ENCODE results near the gene PNMA1.

The PNMA1 gene, protein sequence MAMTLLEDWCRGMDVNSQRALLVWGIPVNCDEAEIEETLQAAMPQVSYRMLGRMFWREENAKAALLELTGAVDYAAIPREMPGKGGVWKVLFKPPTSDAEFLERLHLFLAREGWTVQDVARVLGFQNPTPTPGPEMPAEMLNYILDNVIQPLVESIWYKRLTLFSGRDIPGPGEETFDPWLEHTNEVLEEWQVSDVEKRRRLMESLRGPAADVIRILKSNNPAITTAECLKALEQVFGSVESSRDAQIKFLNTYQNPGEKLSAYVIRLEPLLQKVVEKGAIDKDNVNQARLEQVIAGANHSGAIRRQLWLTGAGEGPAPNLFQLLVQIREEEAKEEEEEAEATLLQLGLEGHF

DNA sequence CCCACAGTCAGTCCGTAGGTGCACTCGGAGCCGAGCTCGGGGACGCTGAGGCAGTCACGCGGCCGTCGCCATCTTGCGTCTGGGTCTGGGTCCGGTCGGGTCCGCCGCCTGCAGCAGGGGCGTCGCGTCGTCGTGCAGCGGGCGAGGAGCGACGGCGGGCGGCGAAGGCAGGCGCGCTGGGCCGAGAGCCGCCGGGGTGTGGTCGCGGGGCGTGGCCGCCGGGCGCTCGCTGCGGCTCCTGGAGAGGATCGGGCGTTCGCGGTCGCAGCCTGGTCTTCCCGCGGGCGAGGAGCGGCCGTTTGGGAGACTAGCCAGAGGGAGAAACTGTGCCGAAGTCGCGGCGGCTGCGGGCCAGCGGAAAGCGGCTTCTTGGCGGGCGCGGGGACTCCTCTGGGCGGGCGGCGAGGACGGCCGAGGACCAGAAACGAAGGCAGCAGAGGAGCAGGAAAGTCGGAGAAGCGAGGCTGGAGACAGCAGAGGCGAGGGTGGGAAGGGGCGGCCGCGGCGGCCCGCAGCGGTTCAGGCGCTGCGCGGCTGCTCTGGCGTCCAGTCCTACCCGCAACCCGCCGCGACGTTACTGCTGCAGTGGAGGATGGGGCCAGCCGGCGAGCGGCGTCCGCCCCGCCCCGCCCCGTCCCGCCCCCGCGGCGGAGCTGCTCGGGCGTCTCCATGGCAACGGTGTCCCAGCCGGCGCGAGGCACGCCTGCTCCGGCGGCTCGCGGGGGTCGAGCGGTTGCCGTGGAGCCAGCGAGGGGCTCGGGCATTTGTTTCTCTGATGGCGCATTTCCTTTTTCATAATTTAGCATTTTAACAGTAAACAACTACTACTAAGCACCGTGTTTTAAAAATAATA is at the start of gene PNMA1:
TSS of gene PNMA1 (minus strand) at position 582 of the 853 bp plus-strand sequence. CDS start 745 bp downstream, outside the sequence.
- ChIA-PET CTCF (interaction anchor here (0.9 kb wide), 1 partner anchor 112 kb away, joined by 3 read pairs; no protein-coding TSS in a partner anchor), POLR2A (interaction anchor here (0.6 to 1.5 kb wide), 9 partner anchors 27 to 318 kb away, joined by 3 to 5 read pairs (median 3); no protein-coding TSS in a partner anchor)
- DNase-seq (ENCODE audit: extremely low spot score): peak; percentile 96
- TF ChIP-seq LEF1 (IDR thresholded peaks at IDR 0.05; ENCODE audit: borderline replicate concordance) (0 out of 2 replicates have a peak, but pooled peaks have one; percentile 14), NFRKB (IDR thresholded peaks at IDR 0.05) (no peak)

DNA sequence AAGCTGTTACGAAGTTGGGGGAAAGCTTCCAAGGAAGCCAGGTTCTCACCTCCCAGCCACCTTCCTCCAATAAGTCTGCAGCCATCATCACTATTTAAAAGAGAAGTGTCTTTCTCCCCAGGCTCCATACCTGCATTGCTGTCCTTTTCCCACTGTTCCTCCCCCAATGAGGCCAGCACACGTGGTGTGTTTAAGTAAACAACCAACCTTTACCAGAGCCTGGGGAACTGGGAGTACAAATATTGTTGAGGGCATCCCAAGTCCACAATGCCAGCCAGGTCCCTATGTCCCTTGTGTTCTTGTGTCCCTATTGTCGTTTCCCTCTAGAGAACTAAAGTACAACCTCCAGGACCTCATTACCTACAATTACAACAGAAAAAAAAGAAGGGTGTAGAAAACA is 49.2 kb upstream of the PNMA1 start:
- TF ChIP-seq LEF1 (IDR thresholded peaks at IDR 0.05; ENCODE audit: borderline replicate concordance) (no peak), BHLHE40 (IDR thresholded peaks at IDR 0.05; ENCODE audit: borderline replicate concordance) (no peak), L3MBTL2 (conservative IDR thresholded peaks at IDR 0.05) (no peak), ZNF384 (IDR thresholded peaks at IDR 0.05) (no peak), FOXA1 (IDR thresholded peaks at IDR 0.05) (no peak), FOXK2 (IDR thresholded peaks at IDR 0.05) (no peak), FOXM1 (IDR thresholded peaks at IDR 0.05; ENCODE audit: borderline replicate concordance) (no peak), NFRKB (IDR thresholded peaks at IDR 0.05) (no peak), ELF4 (IDR thresholded peaks at IDR 0.05) (no peak)
- TF ChIP-seq, protein P1, sequence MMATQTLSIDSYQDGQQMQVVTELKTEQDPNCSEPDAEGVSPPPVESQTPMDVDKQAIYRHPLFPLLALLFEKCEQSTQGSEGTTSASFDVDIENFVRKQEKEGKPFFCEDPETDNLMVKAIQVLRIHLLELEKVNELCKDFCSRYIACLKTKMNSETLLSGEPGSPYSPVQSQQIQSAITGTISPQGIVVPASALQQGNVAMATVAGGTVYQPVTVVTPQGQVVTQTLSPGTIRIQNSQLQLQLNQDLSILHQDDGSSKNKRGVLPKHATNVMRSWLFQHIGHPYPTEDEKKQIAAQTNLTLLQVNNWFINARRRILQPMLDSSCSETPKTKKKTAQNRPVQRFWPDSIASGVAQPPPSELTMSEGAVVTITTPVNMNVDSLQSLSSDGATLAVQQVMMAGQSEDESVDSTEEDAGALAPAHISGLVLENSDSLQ (IDR thresholded peaks at IDR 0.05): no peak
- DNase-seq (ENCODE audit: extremely low spot score): no peak
- ChIA-PET POLR2A (no interaction called here), CTCF (interaction anchor here (1.2 kb wide), 1 partner anchor 23 kb away, joined by 3 read pairs; no protein-coding TSS in a partner anchor)

DNA sequence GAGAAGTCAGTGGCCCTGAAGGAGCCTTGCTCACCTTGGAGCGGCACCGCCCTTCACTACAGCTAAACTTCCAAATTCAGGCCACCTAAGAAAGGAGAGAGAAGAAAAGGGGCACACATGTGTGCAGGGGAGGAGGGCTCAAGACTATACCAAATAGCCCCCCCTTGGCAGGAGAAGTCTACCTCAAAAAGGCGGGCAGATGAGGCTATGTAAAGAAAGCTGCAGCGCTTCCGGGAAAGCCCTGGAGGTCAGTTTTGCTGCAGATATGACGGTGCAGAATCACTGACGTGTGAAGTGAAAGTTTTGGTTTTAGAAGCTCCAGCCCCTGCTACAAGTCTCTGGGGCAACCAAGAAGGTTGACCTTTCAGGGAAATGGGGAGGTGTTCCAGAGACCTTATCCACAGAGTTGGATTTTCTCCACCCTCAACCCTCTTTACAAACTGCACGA is 48.2 kb upstream of the PNMA1 start:
- ChIA-PET POLR2A (interaction anchor here (1.2 to 1.3 kb wide), 2 partner anchors 10 to 90 kb away, joined by 4 to 5 read pairs; partner anchors contain the start of gene PTGR2), CTCF (interaction anchor here (1.2 kb wide), 1 partner anchor 24 kb away, joined by 3 read pairs; no protein-coding TSS in a partner anchor)
- no peak for DNase-seq (ENCODE audit: extremely low spot score)
- TF ChIP-seq ELF4 (IDR thresholded peaks at IDR 0.05): no peak
- TF ChIP-seq ARNT (IDR thresholded peaks at IDR 0.05): no peak
- no peak for TF ChIP-seq NFRKB (IDR thresholded peaks at IDR 0.05)
- TF ChIP-seq FOXA1 (IDR thresholded peaks at IDR 0.05): no peak
- TF ChIP-seq ZNF384 (IDR thresholded peaks at IDR 0.05): no peak
- no peak for TF ChIP-seq FOXK2 (IDR thresholded peaks at IDR 0.05)
- no peak for TF ChIP-seq CTBP1 (IDR thresholded peaks at IDR 0.05; ENCODE audit: borderline replicate concordance)
- no peak for TF ChIP-seq HDGF (IDR thresholded peaks at IDR 0.05; ENCODE audit: borderline replicate concordance)
- no peak for TF ChIP-seq SUZ12 (IDR thresholded peaks at IDR 0.05)
- TF ChIP-seq SP1 (IDR thresholded peaks at IDR 0.05): no peak

DNA sequence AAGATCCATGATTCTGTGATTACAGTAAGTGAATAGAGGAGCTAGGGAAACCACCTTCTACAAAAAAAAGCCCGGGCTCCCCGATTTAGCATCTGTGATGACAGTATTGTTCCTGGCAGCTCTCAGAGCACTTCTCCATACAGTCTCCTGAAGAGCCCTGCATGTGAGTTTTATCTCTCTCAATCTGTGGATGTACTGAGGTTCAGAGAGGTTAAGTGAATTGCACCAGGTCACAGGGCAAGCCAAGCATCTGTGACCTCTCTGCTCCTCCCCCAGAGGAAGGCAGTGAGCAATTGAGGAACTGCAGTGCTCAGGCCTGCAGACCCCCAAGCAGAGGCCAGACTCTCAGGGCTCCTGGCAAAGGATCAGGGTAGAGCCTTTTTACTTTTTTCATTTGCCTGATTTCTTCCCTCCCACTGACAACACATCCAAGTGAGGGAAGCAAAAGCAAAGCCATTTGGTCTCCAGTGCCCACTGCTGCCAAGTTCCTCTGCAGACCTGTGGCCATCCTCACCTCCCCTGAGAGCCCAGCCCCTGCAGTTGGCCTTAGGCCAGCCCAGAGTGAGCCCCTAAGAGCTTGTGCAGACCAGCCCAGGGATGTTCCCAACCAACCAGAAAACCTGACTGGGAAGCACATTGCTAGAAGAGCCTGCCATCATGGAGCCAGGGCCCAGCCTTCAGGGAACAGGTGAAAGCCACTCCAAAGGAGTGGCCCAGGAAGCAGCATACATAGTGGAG is 47.6 kb upstream of the PNMA1 start:
- no peak for DNase-seq (ENCODE audit: extremely low spot score)
- CTCF ChIA-PET: no interaction called here
- TF ChIP-seq SUZ12 (IDR thresholded peaks at IDR 0.05): no peak
- TF ChIP-seq, protein P1 (IDR thresholded peaks at IDR 0.05): no peak
- no peak for TF ChIP-seq ELF4 (IDR thresholded peaks at IDR 0.05)
- no peak for TF ChIP-seq TARDBP (IDR thresholded peaks at IDR 0.05)
- TF ChIP-seq FOXM1 (IDR thresholded peaks at IDR 0.05; ENCODE audit: borderline replicate concordance): no peak
- TF ChIP-seq ARNT (IDR thresholded peaks at IDR 0.05): no peak
- TF ChIP-seq LEF1 (IDR thresholded peaks at IDR 0.05; ENCODE audit: borderline replicate concordance): no peak
- TF ChIP-seq HDGF (IDR thresholded peaks at IDR 0.05; ENCODE audit: borderline replicate concordance): no peak
- TF ChIP-seq CTBP1 (IDR thresholded peaks at IDR 0.05; ENCODE audit: borderline replicate concordance): no peak
- TF ChIP-seq L3MBTL2 (conservative IDR thresholded peaks at IDR 0.05): no peak
- no peak for TF ChIP-seq SP1 (IDR thresholded peaks at IDR 0.05)
- no peak for TF ChIP-seq NFRKB (IDR thresholded peaks at IDR 0.05)
- POLR2A ChIA-PET: interaction anchor here (1.2 to 1.3 kb wide), 2 partner anchors 10 to 90 kb away, joined by 4 to 5 read pairs; partner anchors contain the start of gene PTGR2

DNA sequence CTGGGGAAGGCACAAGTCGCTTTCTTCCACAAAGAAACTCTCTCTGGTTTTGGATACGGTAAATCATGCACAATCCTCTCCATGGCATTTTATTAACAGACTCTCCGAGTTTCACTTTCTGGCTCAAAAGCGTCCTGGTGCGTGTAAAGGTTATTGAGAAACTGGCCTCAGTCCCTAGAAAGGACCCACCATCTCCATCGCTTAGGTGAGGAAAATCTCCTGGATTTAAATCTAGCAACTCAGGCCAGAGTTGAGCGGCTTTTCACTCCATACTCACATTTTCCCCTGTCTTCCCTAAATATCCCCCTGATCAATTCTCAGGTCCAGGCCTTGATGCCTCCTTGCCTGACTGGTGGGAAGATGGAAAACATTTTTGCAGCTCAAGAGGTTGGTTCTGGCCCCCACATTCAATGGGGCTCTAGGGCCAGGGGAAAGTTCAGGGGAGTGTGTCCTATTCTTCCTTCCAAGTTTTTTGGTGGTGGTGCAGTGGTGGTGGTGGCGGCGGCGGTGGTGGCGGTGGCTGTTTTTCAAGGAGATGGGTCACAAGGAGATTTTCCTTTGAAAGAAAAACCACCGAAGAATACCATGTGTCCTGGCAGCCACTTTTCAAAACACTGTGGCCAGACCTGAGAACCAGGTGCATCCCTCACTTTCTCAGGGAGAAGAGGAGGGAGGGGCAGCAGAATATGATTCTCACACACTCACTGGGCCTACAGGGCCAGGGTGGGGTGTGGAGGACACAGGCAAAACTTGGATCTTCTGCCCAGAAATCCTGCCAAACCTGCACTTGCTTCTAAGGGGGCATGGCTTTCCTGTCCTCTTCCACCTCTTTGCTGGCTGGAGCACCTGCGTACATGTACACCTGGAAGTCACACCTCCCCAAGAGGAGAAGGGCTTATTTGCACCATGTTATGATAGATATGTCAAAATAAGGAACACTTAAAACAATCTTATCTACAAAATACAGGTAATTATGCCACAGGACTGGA is 46.7 kb upstream of the PNMA1 start:
- no peak for TF ChIP-seq HDGF (IDR thresholded peaks at IDR 0.05; ENCODE audit: borderline replicate concordance)
- no peak for TF ChIP-seq FOXA1 (IDR thresholded peaks at IDR 0.05)
- ChIA-PET CTCF (interaction anchor here (0.8 to 2.7 kb wide), 4 partner anchors 10 to 32 kb away, joined by 3 to 6 read pairs (median 4); no protein-coding TSS in a partner anchor), POLR2A (interaction anchor here (0.5 to 4.4 kb wide), 16 partner anchors 11 to 122 kb away, joined by 3 to 49 read pairs (median 4); partner anchors contain the start of gene PTGR2)
- DNase-seq (ENCODE audit: extremely low spot score): no peak

Data from HEK293T (cell line).